NCI-H1105 treated with DMSO at 0.1 percent for 48 hours (cell line): ENCODE measurements around the gene ARSJ.

Experiments used
- DNase-seq: peaks from one replicate; lab custom pipeline; 2025; lab: John Stamatoyannopoulos, UW

ARSJ gene

DNA sequence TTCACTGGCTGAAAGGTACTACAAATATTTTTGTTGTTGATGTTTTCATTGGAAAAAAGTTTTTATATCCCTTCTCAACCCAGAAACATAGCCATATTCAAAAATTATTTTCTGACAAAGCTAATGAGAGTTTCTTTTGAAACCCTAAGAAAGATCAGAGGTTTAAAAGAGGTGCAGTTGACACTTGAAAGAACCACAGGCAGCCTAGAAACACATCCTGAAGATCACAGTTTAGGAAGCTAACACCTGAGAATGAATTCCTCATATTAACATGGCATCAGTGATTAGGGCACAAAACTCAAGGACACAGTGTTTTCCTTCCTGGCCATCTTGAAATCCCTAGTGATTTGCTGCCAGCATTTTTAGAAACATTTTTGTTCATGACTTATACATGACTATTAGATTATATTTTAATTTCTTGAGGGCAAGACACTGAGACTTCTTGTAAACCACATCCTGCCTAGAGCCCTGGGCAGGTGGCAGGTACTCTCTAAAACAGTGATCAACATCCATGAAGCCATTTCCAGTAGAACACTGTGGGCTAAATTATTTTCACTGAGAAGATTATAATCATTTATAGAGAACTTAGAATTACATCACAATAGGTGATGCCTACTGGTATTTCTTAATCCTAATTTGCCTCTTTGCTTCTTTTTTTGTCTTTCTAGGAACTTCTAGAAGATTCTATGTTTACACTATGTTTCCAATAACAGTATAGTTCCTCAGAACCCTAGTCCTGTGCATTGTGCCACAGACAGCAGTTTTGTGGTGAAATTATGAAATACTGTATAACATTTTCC lies 80.0 kb downstream of the ARSJ start:
- DNase-seq = no peak

DNA sequence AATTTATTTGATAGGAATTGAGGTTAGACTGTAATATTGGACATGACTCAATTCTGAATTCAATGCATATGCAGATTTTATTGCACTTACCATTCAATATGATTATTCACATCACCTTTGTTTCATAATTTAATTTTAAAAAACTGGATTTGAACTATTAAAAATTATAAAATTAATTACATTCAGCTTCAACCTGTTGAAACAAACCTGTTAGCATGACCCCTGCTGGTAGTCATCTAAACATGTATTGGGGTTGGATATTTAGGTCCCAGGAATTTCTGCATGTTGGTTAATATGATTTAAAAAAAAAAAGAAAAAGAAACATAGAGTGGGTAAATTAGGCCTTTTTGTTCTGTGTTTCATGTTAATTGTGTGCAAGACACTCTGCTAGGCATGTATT lies 85.9 kb downstream of the ARSJ start:
- DNase-seq = no peak

DNA sequence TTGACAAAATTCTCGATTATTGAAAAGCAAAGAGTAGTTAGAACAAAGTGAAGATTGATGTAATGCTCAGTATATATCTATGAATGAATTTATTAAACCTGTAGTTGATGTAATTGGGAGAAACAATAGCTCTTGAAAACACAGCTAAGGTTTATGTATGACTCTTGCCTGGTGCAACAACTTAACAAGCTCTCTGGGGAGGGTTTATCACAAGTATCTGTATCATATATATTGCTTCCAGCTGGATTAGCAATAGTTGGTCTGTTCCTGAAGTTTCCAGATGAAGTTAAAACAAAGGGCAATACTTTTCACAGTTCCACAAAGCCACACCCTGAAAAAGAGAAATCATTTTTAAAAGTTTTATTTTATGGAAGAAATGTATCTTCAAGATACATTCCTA lies 91.4 kb downstream of the ARSJ start:
- DNase-seq = no peak

DNA sequence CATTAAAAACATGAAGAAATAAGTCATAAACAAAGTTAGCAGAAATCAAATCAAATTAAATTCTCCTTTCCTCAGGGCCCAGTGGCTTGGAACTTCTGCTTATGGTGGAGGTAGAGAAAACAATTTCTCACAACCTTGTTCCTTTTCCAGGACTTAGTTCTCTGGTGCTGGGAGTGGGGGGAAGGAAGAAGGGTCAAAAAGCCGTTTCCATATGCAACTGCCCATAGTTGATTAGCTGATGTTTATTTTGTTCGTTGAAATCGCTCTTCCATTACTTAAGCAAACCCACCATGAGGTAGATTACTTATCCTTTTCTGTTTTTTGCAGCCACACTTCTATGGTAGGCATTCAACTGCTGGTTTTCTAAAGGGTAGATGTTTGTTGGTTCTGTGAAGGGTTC lies 94.2 kb downstream of the ARSJ start:
- no peak for DNase-seq

DNA sequence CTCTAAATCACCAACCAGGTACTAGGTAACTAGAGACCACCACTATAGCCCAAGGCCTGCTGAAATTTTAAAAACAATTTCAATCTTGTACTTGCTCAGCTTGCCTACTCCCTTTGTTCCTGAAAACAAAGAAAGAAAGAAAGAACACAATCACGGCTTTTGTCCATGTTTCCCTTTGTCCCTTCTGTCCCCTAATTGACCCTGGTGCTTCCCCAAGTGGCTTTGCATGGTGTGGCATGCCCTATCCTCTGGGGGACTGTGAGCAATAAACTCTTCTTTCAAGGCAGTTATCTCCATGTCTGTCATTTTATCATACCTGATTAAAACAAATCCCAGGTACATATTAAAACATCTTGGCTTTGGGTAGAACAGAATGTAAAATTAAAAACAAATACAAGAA lies 94.8 kb downstream of the ARSJ start:
- no peak for DNase-seq

DNA sequence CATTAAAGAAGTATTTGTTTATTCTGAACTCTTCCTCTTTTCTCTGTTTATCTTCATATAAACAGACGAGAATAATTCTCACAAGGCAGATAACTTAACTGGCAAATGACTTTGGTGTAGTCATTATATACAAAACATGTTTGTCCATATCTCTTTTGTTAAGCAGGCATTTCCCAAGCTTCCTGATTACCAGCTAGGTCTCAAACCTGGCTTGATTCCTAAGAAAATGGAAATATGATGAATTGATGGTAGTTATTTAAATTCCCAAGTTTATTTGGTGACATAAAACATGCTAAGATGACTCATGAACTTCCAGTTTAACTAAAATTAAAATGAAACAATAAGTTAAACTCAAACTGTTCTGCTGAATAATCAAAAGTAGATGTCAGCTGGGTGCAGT lies 96.8 kb downstream of the ARSJ start:
- no peak for DNase-seq

DNA sequence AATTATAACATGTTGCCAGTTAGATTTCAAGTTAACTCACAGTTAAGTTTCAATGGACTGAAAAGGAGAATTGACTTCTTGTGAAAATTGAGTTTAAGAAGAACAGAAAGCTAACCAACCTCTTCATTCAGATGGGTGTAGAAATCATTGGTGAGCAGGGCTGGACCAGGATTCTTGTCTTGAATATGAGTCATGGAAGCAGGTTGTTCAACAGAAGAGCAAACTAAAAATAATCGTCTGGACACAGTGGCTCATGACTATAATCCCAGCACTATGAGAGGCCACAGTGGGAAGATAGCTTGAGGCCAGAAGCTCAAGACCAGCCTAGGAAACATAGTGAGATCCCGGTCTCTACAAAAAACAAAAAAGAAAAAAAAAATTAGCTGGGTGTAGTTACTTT lies 98.2 kb downstream of the ARSJ start:
- no peak for DNase-seq

DNA sequence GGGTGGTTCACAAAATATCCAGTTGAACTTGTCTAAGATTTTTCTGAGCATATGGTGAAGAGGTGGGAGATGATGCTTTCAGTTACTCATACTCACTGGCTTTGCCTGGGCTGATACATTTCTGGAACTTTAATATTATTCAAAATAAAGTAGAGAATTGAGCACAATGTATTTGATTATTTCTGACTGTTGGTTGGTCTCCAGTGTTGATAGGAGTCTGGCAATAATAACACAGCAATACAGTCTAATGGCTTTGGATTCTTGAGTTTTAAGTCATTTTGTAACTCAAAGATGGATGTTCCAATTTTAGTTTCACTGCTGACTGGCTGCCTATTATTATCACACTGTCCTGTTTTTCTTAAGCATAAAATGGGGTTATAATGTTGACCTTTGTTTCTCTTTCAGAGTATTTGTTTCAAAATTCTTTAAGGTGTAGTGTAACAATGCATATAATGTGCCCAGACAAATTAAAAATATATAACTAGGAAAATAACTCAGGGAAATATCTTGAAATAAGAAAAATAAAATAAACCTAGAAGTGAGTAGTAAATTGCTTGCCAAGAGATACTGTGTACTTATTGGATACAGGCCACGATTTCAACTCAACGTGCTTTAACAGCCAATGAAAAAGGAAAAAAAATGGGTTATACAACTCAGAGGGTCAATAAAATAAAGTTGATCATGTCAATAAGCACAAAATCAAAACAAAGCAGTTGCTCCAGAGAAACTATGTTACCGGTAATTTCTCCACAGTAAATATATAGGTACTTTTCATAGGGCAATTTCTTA lies 99.0 kb downstream of the ARSJ start:
- no peak for DNase-seq

DNA sequence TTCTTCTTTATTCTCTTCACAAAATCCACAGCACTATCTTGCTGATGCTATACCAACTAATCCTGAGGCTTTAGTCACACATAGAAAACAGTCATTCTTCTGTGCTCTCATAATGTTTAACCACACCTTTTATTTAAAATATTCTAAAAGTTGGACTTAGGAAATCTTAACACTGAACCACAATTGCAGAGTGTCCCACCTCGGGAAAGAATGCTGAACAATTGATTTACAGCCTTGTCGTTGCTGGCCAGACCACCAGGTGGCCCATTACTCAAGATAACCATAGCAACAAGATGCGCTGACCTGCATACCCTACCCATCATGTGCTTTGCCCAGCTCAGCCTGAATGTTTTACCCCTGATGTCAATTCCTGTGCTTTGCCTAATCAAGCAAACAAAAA lies 100.8 kb downstream of the ARSJ start:
- DNase-seq = no peak

DNA sequence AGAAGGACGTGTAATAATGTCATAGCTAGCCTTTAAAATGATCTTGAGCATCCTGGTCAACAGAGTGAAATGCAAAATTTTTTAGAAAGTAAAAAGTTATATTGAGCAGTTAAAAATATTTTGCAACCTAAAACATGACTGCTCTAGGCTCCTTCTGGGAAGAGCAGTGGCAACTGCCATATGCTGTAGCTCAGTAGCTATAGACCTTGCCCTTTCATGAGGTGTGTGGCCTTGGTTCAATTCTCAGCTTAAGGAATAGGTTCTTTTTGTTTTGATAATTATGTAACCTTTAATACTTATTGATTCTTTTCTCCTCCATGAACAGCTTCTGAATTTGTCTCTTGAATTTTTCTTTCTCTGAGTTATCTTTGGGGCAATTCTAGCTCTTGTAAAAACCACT lies 105.0 kb downstream of the ARSJ start:
- DNase-seq = no peak

DNA sequence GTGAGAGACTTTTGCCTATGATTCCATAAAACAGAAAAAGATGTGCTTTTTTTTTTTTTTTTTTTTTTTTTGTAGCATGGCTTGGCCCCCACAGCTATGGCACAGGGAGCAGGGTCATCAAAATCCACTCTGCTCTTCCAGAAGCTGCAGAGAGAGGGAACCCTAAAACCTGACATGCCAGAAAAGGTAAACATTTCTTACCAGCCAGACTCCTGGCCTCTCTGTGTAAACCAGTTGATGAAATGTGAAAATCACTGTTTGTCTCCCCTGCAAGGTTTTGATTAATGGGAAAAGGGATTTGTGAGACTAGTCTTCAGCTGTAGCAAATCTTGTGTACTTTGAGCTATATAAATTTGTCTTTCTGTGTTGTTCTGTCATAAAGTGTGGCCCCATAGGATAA lies 105.9 kb downstream of the ARSJ start:
- no peak for DNase-seq

DNA sequence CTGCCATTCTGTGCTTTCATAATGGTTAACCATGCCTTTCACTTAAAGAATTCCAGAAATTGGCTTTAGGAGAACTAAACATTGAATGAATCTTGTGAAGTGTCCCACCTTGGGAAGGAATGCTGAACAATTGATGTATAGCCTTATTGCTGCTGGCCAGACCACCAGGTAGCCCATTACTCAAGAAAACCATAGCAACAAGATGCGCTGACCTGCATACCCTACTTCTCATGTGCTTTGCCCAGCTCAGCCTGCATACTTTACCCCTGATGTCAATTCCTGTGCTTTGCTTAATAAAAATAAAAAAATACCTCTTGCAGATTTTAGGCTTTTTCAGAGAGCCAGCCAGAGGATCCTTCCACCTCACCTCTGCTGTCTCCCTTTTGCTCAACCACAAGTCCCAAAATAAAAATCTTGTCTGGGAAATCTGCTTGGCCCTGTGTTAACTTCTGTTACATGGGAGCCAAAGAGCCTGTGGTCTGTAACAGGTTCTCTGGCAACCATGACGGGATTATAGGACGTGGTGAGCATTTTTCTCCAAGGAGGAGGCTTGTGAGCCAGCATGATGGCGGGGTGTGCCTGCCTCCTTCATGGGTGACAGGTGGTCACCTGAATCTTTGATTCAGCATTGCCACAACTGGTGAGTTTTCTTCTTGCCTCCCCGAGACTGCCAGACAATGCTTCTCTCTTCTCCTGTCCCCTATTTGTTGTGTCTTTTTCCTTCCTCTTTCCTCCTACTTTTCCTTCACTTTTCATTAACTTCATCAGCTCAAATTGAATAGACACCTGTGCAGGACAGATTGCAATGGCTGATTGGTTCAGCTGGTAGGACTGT lies 106.8 kb downstream of the ARSJ start:
- DNase-seq = no peak

DNA sequence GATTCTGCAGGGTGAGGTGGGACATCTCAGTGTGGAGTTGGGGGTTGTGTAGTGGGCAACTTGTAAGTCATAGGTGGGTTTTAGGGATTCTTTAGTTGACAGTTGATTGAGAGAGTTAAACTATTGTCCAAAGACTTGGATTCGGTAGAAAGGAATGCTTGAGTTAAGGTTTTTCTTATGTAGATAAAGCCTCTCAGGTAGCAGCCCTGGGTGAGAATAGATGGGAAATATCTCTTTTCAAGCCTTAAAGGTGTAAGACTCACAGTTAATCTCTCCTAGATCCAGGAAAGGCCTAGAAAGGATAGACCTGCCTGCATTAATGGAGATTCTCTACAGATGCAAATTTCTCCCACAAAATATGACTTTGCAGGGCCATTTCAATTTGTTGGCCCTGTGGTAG lies 108.4 kb downstream of the ARSJ start:
- DNase-seq = no peak

DNA sequence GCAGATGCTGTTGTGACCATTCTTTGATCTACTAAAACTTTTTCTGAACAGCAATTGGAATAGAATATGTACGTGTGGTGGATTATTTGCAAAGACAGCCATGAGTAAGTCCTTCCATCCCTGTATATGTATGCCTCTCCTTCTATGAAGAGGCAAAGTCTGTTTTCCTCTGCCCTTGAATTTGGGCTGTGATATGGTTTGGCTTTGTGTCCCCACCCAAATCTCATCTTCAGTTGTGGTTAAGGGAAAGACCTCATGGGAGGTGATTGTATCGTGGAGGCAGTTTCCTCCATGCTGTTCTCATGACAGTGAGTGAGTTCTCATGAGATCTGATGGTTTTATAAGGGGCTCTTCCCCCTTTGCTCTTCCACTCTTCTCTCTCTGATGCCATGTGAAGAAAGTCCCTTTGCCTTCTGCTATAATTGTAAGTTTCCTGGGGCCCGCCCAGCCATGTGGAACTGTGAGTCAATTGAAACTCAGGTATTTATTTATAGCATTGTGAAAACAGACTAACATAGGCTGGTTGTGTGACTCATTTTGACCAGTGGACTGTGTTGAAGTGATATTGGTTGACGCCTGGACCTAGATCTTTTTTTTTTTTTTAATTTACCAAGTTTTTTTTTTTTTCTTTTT lies 109.6 kb downstream of the ARSJ start:
- no peak for DNase-seq

DNA sequence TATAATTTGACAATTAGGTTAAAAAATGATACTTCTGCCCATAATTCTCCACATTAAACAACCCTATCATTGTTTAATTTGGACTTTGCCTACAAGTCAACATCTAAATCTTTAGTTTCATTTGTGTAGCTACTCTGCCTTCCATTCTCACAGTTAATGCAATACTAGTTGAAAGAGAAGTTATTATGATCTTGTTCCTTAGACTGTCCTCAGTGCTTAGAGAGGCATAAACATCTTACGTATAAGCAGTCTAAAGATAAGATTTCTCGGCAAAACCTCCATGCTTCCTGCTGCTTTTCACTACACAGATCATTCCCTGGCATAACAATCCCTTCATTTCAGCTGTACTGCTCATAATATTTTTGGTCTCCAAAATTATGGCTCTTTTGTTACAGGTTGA lies 112.8 kb downstream of the ARSJ start:
- DNase-seq = no peak

DNA sequence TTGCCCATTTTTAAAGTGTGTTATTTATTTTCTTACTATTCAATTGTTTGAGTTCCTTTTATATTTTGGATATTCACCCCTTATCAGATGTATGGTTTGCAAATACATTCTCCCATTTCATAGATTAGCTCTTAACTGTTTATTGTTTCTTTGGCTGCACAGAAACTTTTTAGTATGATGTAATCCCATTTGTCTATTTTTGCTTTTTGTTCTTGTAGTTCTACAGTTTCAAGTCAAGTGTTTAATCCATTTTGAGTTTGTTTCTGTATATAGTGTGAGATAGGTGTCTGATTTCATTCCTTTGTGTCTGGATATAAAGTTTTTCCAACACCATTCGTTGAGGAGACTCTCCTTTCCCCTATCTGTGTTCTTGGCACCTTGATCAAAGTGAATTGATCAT lies 120.5 kb downstream of the ARSJ start:
- no peak for DNase-seq

DNA sequence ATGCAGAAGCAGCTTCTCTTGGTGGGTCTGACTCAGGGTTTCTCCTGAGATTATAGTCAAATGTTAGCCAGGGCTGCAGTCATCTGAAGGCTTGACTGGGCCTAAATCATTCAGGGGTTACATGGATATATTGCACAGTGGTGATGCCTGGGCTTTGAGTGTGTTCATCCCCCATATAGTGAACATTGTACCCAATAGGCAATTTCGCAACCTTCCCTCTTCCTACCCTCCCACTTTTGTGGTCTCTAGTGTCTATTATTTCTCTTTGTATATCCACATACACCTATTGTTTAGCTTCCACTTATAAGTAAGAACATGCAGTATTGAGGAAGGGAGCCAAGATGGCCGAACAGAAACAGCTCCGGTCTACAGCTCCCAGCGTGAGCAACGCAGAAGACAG lies 127.6 kb downstream of the ARSJ start:
- no peak for DNase-seq
